Activated CD8-positive, alpha-beta T cell treated with anti-CD3 and anti-CD28 coated beads for 36 hours (primary cell): ENCODE data around the gene CYBA. TPM values are rescaled to one million over a fixed set of nuclear protein-coding genes. Genes with fewer than 3 reads are reported as not detected.

Experiments
- ATAC-seq: fragments of 200-7000 bp; cut with Tn5 transposase; one replicate; pipeline ENCODE4 v1.10.0; 2021; ENCODE audit warnings: mild to moderate bottlenecking, moderate library complexity
- CTCF ChIA-PET: fragments of 350-600 bp; sonication (Branson Sonifier 250); formaldehyde crosslinking; loops from one replicate; lab custom pipeline; 2021; ENCODE audit warnings: antibody characterized with exemption; lab: Charles Lee
- POLR2A ChIA-PET: fragments of 350-600 bp; sonication (Branson Sonifier 250); formaldehyde crosslinking; loops from one replicate; lab custom pipeline; 2021; ENCODE audit warnings: antibody characterized with exemption; lab: Charles Lee
- DNase-seq: peaks from one replicate; pipeline ENCODE4 v3.0.0-alpha.2; 2020
- H3K27ac Mint-ChIP-seq: one replicate; pipeline ENCODE4 v1.8.0; 2021; ENCODE audit warnings: mild to moderate bottlenecking, mixed read lengths
- H3K27me3 Mint-ChIP-seq: one replicate; pipeline ENCODE4 v1.8.0; 2021; ENCODE audit warnings: mixed read lengths
- H3K36me3 Mint-ChIP-seq: one replicate; pipeline ENCODE4 v1.8.0; 2021; ENCODE audit warnings: low read depth, mixed read lengths
- H3K4me1 Mint-ChIP-seq: one replicate; pipeline ENCODE4 v1.8.0; 2021; ENCODE audit warnings: low read depth, mixed read lengths
- H3K4me3 Mint-ChIP-seq: one replicate; pipeline ENCODE4 v1.8.0; 2021; ENCODE audit warnings: mild to moderate bottlenecking, moderate library complexity, mixed read lengths
- H3K9me3 Mint-ChIP-seq: one replicate; pipeline ENCODE4 v1.8.0; 2021; ENCODE audit warnings: mixed read lengths
- CTCF ChIP-seq: fragments of 200-600 bp; IDR thresholded peaks from one replicate; pipeline ENCODE4 v1.8.0; 2022; ENCODE audit warnings: antibody characterized with exemption, mild to moderate bottlenecking
- intact Hi-C: fragments of 100-400 bp; cut with micrococcal nuclease; formaldehyde crosslinking; loops from one replicate; pipeline ENCODE4 v1.10.0; 2022
- total RNA-seq, 2 experiments: library from RNA; stranded (reverse); gene quantifications; one replicate each; pipeline ENCODE4 v1.2.3, GENCODE V29; 2021

Gene CYBA
- total RNA-seq, 2 experiments from 2014 or later: 230 to 236 TPM

DNA sequence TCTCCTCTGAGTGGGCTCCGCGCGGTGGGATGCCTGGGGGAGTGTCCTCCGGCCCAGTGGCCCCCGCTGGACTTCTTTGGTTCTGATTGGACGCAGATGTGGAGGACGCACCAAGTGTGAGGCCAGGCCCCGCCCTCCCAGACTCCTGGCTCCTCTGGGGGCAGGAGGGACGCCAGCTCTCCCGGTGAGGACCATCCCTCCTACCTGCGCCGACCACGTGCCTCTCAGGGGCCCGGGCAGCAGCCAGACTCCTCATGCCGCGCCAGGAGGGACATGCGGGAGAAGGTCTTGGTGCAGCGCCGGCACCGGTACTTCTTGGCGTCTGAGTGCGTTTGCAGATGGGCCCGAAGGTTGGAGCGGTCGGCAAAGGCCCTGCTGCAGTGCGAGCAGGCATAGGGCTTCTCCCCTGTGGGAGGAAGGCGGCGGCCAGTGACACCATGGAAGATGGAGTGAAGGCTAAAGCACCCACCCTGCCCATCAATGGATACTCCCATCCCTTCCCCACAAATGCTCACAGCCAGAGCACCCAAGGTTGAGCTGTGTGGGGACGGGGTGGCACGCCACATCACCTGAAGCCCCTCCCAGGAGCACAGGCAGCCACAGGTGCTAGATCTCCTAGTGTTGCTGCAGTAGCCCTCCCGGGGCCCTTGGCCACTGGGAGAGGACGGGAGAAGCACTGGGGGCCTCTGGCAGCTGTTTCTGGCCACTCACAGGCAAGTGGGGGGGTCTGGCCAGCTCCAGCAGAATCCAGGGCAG, 27.5 kb upstream of the CYBA start:
- no peak for DNase-seq
- POLR2A ChIA-PET: interaction anchor here (1.6 kb wide), 1 partner anchor 9 kb away, joined by 6 read pairs; no protein-coding TSS in a partner anchor
- H3K4me3 Mint-ChIP-seq: no peak overlapping the region
- no peak for ATAC-seq
- no peaks in the 10 kb centered on the region for H3K9me3 Mint-ChIP-seq
- peaks cover 18% of the 10 kb centered on the region for H3K4me1 Mint-ChIP-seq
- no peak overlapping the region for H3K27ac Mint-ChIP-seq
- no peak for TF ChIP-seq CTCF
- intact Hi-C loops: no loop called here
- H3K27me3 Mint-ChIP-seq: no peaks in the 10 kb centered on the region
- peaks cover 2% of the 10 kb centered on the region for H3K36me3 Mint-ChIP-seq
- CTCF ChIA-PET: no interaction called here

DNA sequence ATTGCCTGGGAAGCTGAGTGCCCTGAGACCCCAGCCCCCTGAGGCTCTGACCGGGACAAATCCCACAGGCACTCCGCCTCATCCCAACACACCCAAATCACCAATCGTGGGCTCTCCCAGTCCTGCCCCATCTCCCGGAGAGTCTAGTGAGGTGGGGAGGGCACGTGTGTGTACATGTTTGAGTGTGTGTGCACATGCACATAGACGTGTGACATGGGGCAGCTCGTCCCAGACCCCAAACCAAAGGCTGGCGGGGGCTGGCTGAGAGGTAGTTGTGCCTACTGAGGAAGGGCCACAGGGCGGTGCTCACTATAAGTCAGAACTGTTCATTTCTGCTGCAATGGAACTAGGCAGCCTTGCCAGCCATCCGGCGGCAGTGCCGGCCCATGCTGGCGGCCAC, 26.9 kb upstream of the CYBA start:
- DNase-seq: no peak
- Mint-ChIP-seq H3K9me3 (no peaks in the 10 kb centered on the region), H3K27me3 (no peaks in the 10 kb centered on the region), H3K27ac (no peak overlapping the region), H3K4me1 (peaks cover 18% of the 10 kb centered on the region), H3K36me3 (peaks cover 2% of the 10 kb centered on the region), H3K4me3 (no peak overlapping the region)
- ATAC-seq: no peak
- no peak for TF ChIP-seq CTCF
- POLR2A ChIA-PET: interaction anchor here (0.7 to 2.2 kb wide), 3 partner anchors 8 to 13 kb away, joined by 4 to 7 read pairs (median 6); no protein-coding TSS in a partner anchor
- intact Hi-C loops: no loop called here
- CTCF ChIA-PET: interaction anchor here (1.3 kb wide), 1 partner anchor 15 kb away, joined by 6 read pairs; the partner anchor contains the start of gene MVD

GRCh38 chr16:88676502-88677242, 25.8 kb upstream of the CYBA start:
- CTCF ChIA-PET: interaction anchor here (1.3 kb wide), 1 partner anchor 14 kb away, joined by 6 read pairs; the partner anchor contains the start of gene MVD
- POLR2A ChIA-PET: interaction anchor here (1.0 to 2.2 kb wide), 2 partner anchors 10 to 12 kb away, joined by 3 to 7 read pairs; no protein-coding TSS in a partner anchor
- Mint-ChIP-seq H3K4me1 (peaks cover 9% of the 10 kb centered on the region), H3K27ac (no peak overlapping the region), H3K27me3 (no peaks in the 10 kb centered on the region), H3K4me3 (no peak overlapping the region), H3K9me3 (no peaks in the 10 kb centered on the region), H3K36me3 (peaks cover 2% of the 10 kb centered on the region)
- no peak for DNase-seq
- intact Hi-C loops: no loop called here
- ATAC-seq: no peak
- TF ChIP-seq CTCF: no peak

DNA sequence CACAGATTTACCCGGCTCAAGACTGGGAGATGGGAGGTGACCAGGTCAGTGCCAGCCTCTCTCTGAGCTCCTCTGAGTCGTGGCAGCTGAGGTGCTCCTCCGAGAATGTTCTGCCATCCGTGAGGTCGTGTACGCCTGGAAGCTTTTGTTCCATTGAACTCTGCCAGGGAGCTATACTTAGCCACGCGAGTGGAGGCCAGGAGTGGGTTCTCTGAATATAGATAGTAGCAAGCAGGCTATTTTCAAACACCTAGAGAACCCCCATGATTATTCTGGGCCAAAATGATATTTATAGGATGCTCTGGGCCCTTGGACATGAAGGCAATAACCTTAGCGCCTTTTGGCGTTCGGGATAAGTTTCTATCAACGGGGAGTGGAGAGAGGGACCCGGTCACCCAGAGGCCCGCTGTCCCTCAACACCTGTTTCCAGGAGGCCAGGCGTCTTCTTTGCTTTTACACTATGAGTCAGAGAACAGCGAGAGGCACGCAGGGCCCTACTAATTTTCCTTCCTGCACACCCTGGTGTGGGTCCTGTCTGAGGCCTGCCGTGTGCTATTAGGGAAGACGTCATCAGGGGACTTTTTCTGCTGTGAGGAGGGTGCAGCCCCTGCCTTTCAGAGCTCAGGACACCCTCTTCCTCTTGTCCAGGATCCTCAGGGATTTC, 23.0 kb upstream of the CYBA start:
- intact Hi-C loops: no loop called here
- POLR2A ChIA-PET: interaction anchor here (1.0 kb wide), 1 partner anchor 24 kb away, joined by 4 read pairs; no protein-coding TSS in a partner anchor
- TF ChIP-seq CTCF: no peak
- no peaks in the 10 kb centered on the region for H3K9me3 Mint-ChIP-seq
- ATAC-seq (no peak), DNase-seq (no peak)
- no peak overlapping the region for H3K4me3 Mint-ChIP-seq
- H3K4me1 Mint-ChIP-seq: no peaks in the 10 kb centered on the region
- H3K36me3 Mint-ChIP-seq: no peaks in the 10 kb centered on the region
- H3K27ac Mint-ChIP-seq: no peak overlapping the region
- CTCF ChIA-PET: interaction anchor here (1.1 kb wide), 1 partner anchor 9 kb away, joined by 3 read pairs; no protein-coding TSS in a partner anchor
- H3K27me3 Mint-ChIP-seq: no peaks in the 10 kb centered on the region
